A673 (cell line): ENCODE measurements around the gene TLE2.

Experiments
- CTCF ChIP-seq: fragments of 300-800, 200-600 bp; sonication (generic); conservative IDR thresholded peaks from 2 replicates; pipeline ENCODE4 v1.5.1; 2017; ENCODE audit warnings: low read depth, mild to moderate bottlenecking, antibody characterized with exemption, low read length, moderate library complexity, mixed read lengths
- EZH2 ChIP-seq: fragments of 200-600 bp; sonication (generic); IDR thresholded peaks from 2 replicates; pipeline ENCODE4 v1.6.1; 2017; ENCODE audit warnings: borderline replicate concordance, low read depth, mild to moderate bottlenecking, mixed read lengths, antibody characterized with exemption, low read length; ENCODE audit not compliant: poor library complexity, severe bottlenecking

GRCh38 chr19:3064011-3064330 is 34.9 kb upstream of the TLE2 start:
- TF ChIP-seq CTCF (no peak), EZH2 (no peak)
